ENCODE measurements around the gene GRID2IP. TPM values are rescaled to one million over a fixed set of nuclear protein-coding genes. Genes with fewer than 3 reads are reported as not detected.
"Not testable (repeated sequence)": the region's sequence is repeated elsewhere in the genome, so short reads cannot be mapped to it uniquely, and the experiment has no call there.

The GRID2IP gene
- total RNA-seq, 1 experiment from 2014 or later: 0.44 TPM

DNA sequence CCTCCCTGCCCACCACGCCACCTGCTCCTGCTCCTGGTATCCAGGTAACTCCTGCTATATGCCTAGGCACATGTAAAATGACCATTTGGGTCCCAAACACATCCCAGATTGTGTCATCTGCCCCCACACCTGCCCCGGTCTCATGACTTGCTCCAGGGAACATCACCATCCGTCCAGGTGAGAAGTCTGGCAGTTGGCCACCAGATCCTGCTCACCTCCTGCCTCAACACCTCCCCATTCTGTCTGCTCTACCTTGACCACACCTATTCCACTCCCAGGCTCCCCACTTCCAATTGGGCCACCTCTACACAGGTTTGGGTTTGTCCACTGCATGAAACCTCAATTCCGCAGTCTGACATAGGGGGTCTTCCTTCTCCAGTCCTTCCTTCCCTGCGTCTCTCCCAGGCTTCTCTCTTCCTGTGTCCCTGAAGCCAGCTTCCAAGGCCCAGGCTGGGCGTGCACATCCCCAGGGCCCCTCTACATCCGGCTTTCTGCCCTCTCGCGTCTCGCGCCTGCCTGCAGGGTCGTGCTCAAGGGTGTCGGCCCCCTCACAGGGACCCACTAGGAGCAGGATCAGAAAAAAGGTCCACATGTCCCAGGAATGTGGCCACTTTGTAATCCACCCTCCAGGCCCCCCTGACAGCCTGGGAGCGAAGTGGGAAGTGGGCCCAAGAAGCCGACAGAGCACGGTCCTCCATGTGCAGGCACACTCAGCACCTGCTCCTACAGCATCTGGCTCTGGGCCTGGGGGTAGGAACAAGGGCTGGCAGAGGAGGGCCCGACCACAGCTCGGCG is 54.2 kb downstream of the GRID2IP start:
- in situ Hi-C loops (cut with HindIII; ENCODE audit: low sequenced_read_pairs): no loop called here
- DNase-seq (ENCODE audit: low spot score): no peak

DNA sequence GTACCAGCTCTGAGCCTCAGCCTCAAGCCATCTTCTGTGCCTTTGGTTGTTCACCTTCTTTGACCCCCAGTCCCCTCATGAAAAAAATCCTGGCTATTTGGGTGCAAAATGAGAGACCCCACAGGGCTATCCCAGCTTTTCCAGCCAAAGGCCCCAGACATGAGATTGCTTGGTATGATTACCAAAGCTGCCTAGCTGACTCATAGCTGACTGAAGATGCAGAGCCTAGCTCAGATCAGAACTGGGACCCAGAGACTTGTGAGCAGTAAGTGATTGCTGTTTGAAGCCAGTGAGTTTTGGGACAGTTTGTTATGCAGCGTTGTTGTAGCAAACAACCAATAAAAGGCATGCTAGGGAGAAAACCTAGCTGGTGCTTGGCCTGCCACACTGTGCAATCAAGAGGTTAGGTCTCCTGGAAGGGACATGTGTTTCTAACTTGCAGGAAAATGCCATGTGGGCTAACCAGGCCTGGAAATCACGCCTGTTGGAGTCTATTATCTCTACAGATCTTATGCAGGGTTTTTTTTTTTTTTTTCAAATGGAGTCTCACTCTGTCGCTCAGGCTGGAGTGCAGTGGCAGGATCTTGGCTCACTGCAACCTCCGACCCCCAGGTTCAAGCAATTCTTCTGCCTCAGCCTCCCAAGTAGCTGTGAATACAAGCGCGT is 55.5 kb downstream of the GRID2IP start:
- no peak for DNase-seq (ENCODE audit: low spot score)
- in situ Hi-C loops (cut with HindIII; ENCODE audit: low sequenced_read_pairs): no loop called here

DNA sequence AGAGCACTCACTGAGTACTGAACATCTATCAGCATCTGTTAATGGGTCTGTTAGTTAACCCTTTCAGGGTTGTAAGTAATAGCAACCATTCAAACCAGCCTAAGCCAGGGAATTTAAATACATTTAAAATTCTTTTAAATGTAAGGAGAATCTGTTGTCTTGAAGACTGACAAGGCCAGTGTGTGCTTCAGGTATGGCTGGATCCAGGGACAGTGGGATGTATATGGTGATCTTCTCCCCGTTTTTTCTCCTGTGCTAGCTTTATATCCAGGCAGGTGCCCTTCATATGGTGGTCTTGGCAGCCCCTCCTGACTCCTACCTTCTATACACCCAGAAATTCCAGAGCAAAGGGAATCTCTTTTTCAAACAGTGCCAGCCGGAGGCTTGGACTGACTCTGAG is 56.9 kb downstream of the GRID2IP start:
- in situ Hi-C loops (cut with HindIII; ENCODE audit: low sequenced_read_pairs): no loop called here
- no peak for DNase-seq (ENCODE audit: low spot score)

DNA sequence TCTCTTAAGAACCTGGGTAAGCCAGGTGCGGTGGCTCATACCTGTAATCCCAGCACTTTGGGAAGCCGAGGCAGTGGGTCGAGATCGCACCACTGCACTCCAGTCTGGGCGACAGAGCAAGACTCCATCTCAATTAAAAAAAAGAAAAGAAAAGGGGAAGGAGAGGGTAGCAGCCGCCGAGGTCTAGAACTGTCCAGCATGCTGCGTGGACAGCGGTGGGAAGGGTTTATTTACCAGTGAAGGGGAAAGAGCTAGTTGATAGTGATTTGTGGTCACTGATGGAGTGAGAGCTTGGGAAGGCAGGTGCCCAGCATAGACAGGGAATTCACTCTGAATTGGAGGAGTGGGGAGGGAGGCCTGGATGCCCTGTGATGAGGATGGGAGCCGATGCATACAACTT is 60.1 kb downstream of the GRID2IP start:
- in situ Hi-C loops (cut with HindIII; ENCODE audit: low sequenced_read_pairs): no loop called here

DNA sequence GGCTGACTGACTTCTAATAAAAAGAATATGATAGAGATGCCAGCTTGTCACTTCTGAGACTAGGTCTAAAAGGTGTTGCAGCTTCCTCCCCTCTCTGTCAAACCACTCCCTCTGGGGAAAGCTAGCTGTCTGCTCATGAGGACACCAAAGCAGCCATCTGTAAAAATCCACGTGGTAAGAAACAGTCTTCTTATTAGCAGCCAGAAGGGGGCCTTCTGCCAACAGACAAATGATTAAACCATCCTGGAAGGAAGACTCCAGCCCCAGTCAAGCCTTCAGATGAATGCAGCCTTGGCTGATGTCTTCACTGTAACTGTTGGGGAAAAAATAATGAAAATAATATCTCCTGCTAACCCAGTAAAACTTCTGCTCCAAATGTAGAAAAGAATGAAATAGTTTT is 61.6 kb downstream of the GRID2IP start:
- in situ Hi-C loops (cut with HindIII; ENCODE audit: low sequenced_read_pairs): no loop called here
- no peak for DNase-seq (ENCODE audit: low spot score)

More for the DNA sequence above, 60.1 kb downstream of the GRID2IP start:
- no peak for DNase-seq (ENCODE audit: low spot score)

DNA sequence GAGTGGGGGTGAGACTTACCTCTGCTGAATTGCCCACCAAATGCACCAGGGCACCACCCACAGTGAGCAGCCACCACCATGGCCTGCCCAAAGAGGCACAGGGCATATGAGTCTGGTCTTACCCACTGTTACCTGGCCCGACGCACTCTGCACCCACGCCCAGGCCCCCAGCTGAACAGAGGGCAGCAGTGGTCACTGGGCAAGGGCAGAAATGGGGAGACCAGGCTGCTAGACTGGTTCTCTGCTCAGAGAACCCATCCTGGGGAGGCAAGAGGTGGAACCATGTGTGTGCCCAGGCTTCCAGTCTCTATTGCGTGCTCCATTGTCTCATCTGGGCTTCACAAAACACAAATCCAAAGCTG is 64.1 kb downstream of the GRID2IP start:
- no peak for DNase-seq (ENCODE audit: low spot score)
- in situ Hi-C loops (cut with HindIII; ENCODE audit: low sequenced_read_pairs): no loop called here

DNA sequence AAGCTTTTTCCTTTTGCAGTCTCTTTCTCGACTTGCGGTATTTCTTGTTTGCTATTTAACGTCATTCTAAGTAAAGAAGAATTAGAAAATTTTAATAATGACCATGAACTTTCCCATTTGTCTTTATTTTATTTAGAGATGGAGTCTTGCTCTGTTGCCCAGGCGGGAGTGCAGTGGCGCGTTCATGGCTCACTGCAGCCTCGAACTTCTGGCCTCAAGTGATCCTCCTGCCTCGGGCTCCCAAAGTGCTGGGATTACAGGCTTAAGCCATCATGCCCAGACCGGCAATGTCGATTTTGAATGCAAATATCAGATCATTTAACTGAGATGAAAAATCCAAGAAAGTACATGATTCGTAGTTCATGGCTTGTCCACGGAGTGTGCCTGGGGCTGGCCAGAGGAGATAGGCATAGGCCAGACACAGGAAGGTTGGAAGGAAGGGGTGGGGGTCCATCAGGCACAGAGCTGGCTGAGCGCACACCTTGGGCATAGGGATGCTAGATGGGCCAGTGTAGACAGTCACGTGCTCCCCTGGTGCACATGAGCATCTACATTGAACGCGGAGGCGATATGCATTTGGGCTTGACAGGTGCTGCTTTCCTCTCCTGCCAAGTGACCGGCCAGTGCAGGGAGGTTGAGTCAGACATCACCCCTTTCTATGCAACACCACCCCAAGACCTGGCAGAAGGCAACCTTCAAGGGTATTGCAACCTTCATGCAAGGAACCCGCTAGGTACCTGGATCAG is 64.7 kb downstream of the GRID2IP start:
- in situ Hi-C loops (cut with HindIII; ENCODE audit: low sequenced_read_pairs): no loop called here

DNA sequence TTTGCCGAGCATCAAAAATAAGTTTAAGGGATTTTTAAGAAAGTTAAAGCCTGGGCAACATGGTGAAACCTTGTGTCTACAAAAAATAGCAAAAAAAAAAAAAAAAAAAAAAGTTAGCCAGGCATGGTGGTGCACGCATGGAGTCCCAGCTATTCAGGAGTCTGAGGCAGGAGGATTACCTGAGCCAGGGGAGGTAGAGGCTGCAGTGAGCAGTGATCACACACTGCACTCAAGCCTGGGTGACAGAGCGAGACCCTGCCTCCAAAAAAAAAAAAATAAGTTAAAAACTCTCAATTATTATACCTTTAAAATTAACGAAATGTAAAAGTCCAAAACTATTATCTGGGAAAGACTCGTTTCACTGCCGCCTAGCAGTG is 68.5 kb downstream of the GRID2IP start:
- in situ Hi-C loops (cut with HindIII; ENCODE audit: low sequenced_read_pairs): no loop called here
- no peak for DNase-seq (ENCODE audit: low spot score)

More for the DNA sequence above, 64.7 kb downstream of the GRID2IP start:
- DNase-seq (ENCODE audit: low spot score): no peak

DNA sequence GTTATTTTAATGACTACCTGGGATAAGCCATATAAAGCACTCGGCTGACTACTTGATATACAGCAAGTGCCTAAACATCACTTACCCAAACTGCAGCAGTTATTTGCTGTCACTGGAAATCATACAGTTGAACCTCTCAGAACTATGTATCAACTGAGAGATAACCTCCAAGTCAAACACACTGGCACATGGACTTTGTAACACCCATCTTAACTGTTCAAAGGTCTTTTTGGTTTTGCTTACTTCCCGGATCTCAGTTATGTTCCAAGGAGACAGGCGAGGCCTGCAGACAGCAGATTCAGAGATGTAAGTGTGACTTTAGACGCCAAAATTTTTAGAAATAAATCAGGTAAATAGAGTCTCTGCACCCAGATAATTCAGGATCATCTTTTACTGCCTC is 69.0 kb downstream of the GRID2IP start:
- DNase-seq (ENCODE audit: low spot score): no peak
- in situ Hi-C loops (cut with HindIII; ENCODE audit: low sequenced_read_pairs): no loop called here

DNA sequence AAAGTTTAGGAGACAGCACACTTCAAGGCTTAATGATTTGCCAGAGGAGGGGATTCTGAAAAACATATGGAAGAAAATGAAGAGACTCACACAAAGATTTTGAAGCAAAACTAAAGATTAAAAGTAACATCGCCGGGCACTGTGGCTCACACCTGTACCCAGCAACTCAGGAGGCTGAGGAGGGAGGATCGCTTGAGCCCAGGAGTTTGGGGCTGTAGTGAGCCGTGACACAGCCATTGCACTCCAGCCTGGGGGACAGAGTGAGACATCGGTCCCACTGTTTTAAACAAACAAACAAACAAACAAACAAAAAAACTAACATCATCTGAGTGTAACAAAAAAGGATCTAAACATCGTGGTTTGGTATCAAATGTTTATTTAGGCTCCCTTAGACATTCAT is 69.8 kb downstream of the GRID2IP start:
- no peak for DNase-seq (ENCODE audit: low spot score)
- in situ Hi-C loops (cut with HindIII; ENCODE audit: low sequenced_read_pairs): no loop called here

DNA sequence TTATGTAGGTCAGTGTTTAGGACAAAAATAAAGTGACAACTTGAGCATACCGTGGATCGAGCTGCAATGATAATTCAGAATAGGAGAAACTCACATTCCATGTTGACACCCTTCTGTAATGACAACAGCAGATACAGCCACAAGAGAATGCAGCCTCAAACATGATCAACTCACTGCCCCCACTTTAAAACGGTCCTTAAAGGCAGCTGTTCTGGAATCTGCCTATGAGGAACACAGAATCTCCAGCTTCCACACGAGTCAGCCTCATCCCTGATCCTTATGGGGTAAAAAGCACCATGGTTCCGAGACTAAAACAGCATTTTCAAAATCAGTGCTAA is 71.0 kb downstream of the GRID2IP start:
- in situ Hi-C loops (cut with HindIII; ENCODE audit: low sequenced_read_pairs): no loop called here
- no peak for DNase-seq (ENCODE audit: low spot score)

DNA sequence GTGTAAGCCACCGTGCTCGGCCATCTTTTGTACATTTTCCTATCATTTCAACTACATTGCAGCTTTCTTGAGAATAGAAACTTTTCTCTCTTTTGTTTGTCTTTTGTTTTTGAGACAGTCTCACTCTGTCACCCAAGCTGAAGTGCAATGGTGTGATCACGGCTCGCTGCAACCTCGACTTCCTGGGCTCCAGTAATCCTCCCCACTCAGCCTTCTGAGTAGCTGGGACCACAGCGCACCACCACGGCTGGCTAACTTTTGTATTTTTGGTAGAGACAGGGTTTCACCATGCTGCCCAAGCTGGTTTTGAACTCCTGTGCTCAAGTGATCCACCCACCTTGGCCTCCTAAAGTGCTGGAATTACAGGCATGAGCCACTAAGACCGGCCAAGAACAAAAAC is 72.2 kb downstream of the GRID2IP start:
- in situ Hi-C loops (cut with HindIII; ENCODE audit: low sequenced_read_pairs): no loop called here
- DNase-seq (ENCODE audit: low spot score): no peak

DNA sequence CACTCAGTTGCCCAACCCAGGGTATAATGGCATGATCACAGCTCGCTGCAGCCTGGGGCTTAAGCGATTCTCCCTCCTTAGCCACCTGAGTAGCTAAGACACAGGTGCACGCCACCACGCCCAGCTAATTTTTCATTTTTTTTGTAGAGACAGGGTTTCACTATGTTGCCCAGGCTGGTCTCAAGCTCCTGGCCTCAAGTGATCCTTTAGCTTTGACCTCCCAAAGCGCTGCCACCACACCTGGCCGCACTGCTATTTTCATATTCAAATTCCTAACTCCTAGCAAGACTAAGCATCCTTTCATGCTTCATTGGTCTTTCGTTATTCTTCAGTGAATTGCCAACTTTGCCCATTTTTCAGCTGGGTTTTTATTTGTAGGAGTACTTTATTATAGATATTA is 73.1 kb downstream of the GRID2IP start:
- in situ Hi-C loops (cut with HindIII; ENCODE audit: low sequenced_read_pairs): no loop called here

DNA sequence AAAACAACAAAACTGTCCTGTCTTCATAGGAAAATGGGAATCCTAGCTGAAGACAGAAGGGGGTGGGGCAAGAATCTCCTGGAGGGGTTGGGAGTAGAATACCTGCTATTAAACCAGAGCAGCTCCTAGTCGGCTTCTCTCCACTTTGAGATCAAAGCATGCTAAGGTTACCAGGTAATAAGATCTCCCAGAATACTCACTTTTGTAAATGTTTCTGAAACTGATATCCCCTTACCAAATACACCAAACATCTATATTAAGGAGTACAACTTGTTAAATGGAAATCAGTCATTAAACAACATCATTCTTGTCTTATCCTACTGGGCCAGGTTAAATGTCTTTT is 74.0 kb downstream of the GRID2IP start:
- no peak for DNase-seq (ENCODE audit: low spot score)

More for the DNA sequence above, 73.1 kb downstream of the GRID2IP start:
- DNase-seq (ENCODE audit: low spot score): no peak

DNA sequence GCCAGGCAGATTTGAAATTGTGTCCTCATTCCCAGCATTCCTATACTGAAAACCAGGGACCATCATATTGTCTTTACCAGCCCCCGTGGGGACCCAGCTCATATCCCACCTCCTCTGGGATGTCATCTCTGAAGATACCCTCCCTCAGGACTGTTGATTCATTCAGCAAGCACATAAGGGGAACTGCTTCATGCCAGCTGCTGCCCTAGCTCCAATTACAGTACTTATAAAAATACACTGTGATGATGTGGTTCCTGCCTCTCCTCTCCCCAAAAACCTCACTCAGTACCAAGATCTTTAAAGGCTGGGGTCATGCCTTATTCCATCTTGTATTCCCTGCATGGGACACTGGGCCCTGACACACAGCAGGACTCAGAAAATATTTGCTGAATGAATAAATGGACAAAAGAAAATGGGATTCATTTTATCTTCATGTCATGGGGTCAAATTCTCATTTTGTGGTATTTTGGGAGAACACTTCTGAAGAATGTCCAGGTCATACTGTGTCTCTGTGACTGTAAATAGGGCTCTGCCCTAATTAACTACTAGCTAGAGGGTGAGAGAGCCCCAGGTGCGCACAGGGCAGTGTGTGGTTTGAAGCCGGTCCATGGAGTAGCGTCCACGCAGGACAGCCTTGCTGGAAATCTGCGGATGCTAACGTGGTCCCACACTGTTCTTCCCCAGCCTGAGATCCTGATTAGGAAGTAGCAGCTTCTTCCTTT is 74.5 kb downstream of the GRID2IP start:
- in situ Hi-C loops (cut with HindIII; ENCODE audit: low sequenced_read_pairs): no loop called here
- DNase-seq (ENCODE audit: low spot score): peak; percentile 9

More for the DNA sequence above, 74.0 kb downstream of the GRID2IP start:
- in situ Hi-C loops (cut with HindIII; ENCODE audit: low sequenced_read_pairs): no loop called here

DNA sequence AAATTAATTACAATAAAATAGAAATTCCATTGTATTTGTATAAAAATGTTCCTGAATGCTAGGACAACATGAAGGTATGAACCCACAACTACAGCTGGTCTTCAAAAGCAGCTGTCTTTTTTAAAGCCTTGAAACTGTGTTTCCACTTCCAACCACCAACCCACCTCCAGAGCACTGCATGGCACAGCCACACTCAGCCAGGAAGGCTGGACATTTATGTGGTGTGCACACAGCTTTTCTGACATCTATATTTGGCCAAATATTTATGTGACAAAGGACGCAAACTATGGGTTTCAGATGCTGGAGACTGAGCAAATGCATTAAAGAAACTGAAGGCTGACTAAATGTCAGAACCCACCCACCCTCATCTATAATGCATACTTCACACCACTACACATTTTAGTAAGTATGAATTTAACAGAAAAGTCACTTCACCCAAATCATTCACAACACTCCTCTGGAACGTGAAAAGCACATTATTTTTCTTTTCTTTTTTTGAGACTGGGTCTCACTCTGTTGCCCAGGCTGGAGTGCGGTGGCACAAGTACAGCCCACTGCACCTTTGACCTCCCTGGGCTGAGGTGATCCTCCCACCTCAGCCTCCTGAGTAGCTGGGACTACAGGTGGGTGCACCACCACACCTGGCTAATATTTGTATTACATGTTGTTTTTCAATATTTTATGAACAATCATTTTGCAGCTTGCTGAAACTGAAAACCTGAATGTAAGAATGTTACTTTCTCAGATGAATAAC is 75.7 kb downstream of the GRID2IP start:
- in situ Hi-C loops (cut with HindIII; ENCODE audit: low sequenced_read_pairs): no loop called here
- DNase-seq (ENCODE audit: low spot score): no peak

DNA sequence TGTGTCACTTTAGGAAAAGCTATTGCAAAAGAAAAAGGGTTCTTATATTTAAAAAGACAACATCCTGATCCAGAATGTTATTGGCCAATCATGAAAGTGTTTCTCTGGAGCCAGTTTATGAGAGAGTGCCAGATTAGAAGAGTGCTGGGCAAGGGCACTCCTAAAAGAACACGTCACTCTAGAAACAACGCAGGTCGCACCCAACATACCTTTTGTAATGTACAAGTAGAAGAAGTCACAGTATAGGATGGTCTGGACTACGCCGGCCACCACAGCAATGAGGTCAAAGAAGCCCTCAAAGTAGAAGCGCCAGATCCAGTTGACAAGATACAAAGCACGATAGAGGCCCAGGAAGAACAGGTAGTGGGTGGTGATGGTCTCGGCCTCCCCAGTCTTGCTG is 85.4 kb downstream of the GRID2IP start:
- in situ Hi-C loops (cut with HindIII; ENCODE audit: low sequenced_read_pairs): no loop called here

DNA sequence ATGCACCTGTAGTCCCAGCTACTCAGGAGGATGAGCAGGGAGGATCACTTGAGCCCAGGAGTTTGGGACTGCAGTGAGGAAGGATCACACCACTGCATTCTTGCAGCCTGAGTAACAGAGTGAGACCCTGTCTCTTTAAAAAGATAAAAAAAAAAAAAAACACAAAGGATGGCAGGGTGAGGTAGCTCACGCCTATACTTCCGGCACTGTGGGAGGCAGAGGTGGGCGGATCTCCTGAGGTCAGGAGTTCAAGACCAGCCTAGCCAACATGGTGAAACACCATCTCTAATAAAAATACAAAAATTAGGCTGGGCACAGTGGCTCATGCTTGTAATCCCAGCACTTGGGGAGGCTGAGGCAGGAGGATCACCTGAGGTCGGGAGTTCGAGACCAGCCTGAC is 87.7 kb downstream of the GRID2IP start:
- DNase-seq (ENCODE audit: low spot score); in situ Hi-C loops (cut with HindIII; ENCODE audit: low sequenced_read_pairs): not testable (repeated sequence)

More for the DNA sequence above, 85.4 kb downstream of the GRID2IP start:
- DNase-seq (ENCODE audit: low spot score): no peak

DNA sequence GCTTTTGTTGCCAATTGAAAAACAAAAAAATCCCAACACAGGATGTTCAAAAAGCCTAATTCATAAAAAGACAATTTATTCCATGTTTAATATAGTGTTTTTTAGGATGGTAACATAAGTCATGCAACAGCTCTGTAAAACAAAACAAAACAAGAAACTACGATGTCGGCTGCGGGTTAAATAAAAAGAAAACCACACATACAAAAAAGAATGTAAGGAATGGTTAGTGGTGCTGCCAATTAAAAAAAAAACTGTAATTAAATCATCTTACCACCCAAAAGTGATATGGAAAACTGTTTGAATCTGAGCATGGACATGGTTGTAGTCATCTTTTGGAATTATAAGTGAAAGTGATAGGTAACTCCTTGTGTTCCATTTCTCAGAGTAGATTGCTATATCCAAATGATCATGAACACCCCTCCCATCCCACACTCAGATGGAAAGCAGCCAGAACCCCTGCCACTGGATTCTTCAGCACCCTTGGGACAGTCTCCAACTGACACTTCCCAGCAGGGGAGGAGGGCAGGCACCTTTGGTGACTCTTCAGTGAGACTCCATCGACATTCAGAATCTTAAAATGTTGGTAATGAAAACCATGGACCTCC is 89.2 kb downstream of the GRID2IP start:
- in situ Hi-C loops (cut with HindIII; ENCODE audit: low sequenced_read_pairs): no loop called here
- DNase-seq (ENCODE audit: low spot score): no peak
